K562 (cell line): Measurements from ENCODE around the gene TRAF3IP1. TPM values are rescaled to one million over a fixed set of nuclear protein-coding genes. Genes with fewer than 3 reads are reported as not detected.

Source experiments
- ATAC-seq: fragments of 200-7000 bp; cut with Tn5 transposase; 3 replicates; pipeline ENCODE4 v1.9.1; 2020; ENCODE audit warnings: moderate library complexity
- BruUV-seq: library from RNA; stranded (reverse); fragments of 400-500 nt; replicated peaks from 2 replicates; lab custom pipeline; 2021; lab: Mats Ljungman, UMichigan
- CTCF ChIA-PET: fragments of 300-600 bp; formaldehyde crosslinking; extraction: SDS; loops from one replicate; lab custom pipeline; 2021; ENCODE audit warnings: low intra/inter-chr PET ratio; lab: Yijun Ruan, JAX
- POLR2A ChIA-PET: fragments of 300-600, 350-650 bp; sonication (Branson Sonifier 250); formaldehyde crosslinking; extraction: SDS; loops from one replicate; lab custom pipeline; 2021; ENCODE audit warnings: antibody characterized with exemption, inconsistent platforms; lab: Yijun Ruan, JAX
- DNase-seq, 4 experiments: peaks; one replicate each; pipeline versions ENCODE4 v3.0.0 to v3.0.0-alpha.2; 2011 to 2018; ENCODE audit warnings: low spot score in 3 of 4, mixed read lengths in 3 of 4; ENCODE audit errors: extremely low read depth in 1 of 4
- FAIRE-seq: peaks from 2 replicates; lab custom pipeline; 2011; peaks lifted over from hg19 to GRCh38; lab: Jason Lieb, UNC
- H2AFZ ChIP-seq: 2 replicates; pipeline ENCODE4 v1.6.0; 2011; ENCODE audit warnings: low read depth, low read length, control low read depth, inconsistent platforms
- H3K27ac ChIP-seq: fragments of 200-600 bp; 3 replicates; pipeline ENCODE4 v1.8.0; 2011; ENCODE audit warnings: low read depth, mild to moderate bottlenecking, control low read depth, inconsistent platforms, low read length, moderate library complexity, mixed read lengths; ENCODE audit errors: extremely low read depth
- H3K27me3 ChIP-seq, 2 experiments: fragments of 300-600 bp in 1 of 2; 2 replicates in 1 of 2; 3 replicates in 1 of 2; pipeline versions ENCODE4 v1.6.0 to v1.8.0; 2011; ENCODE audit warnings: inconsistent platforms in 2 of 2, low read length in 2 of 2, mild to moderate bottlenecking in 1 of 2, mixed read lengths in 1 of 2, moderate library complexity in 1 of 2; ENCODE audit not compliant: control insufficient read depth in 2 of 2, insufficient read depth in 2 of 2
- H3K36me3 ChIP-seq: fragments of 300-600 bp; 3 replicates; pipeline ENCODE4 v1.8.0; 2011; ENCODE audit warnings: mild to moderate bottlenecking, low read length, inconsistent platforms; ENCODE audit not compliant: control insufficient read depth, insufficient read depth
- H3K4me1 ChIP-seq, 2 experiments: fragments of 200-600 bp in 1 of 2; replicated peaks in 1 of 2; 2 replicates in 1 of 2; 3 replicates in 1 of 2; pipeline versions ENCODE4 v1.5.1 to v1.8.0; 2011; ENCODE audit warnings: inconsistent platforms in 2 of 2, low read length in 2 of 2, mild to moderate bottlenecking in 1 of 2, mixed read lengths in 1 of 2, moderate library complexity in 1 of 2; ENCODE audit not compliant: control insufficient read depth in 2 of 2, insufficient read depth in 2 of 2
- H3K4me2 ChIP-seq: 2 replicates; pipeline ENCODE4 v1.6.1; 2011; ENCODE audit warnings: low read length, control low read depth, inconsistent platforms, mixed read lengths; ENCODE audit not compliant: insufficient read depth
- H3K4me3 ChIP-seq: fragments of 200-600 bp; sonication (generic), shearing (Covaris generic); 2 replicates; pipeline ENCODE4 v1.5.1; 2016; ENCODE audit warnings: control low read depth, inconsistent platforms
- H3K79me2 ChIP-seq: fragments of 200-600 bp; 3 replicates; pipeline ENCODE4 v1.8.0; 2011; ENCODE audit warnings: low read length, inconsistent platforms; ENCODE audit not compliant: control insufficient read depth, insufficient read depth
- H3K9ac ChIP-seq, 2 experiments: 2 replicates each; pipeline versions ENCODE4 v1.6.0 to v1.6.1; 2011; ENCODE audit warnings: low read depth in 2 of 2, low read length in 2 of 2, control low read depth in 1 of 2, inconsistent platforms in 1 of 2, mild to moderate bottlenecking in 1 of 2, mixed read lengths in 1 of 2; ENCODE audit not compliant: insufficient read depth in 1 of 2
- H3K9me1 ChIP-seq: one replicate; pipeline ENCODE4 v1.6.0; 2011; ENCODE audit warnings: inconsistent platforms, mild to moderate bottlenecking, low read length, moderate library complexity; ENCODE audit not compliant: control insufficient read depth, insufficient read depth
- H3K9me3 ChIP-seq: replicated peaks from 2 replicates; pipeline ENCODE4 v1.5.1; 2011; ENCODE audit warnings: low read depth, low read length, inconsistent platforms; ENCODE audit not compliant: control insufficient read depth, insufficient read depth
- H4K20me1 ChIP-seq: replicated peaks from 2 replicates; pipeline ENCODE4 v1.6.1; 2011; ENCODE audit warnings: low read length, inconsistent platforms, mixed read lengths; ENCODE audit not compliant: control insufficient read depth, insufficient read depth
- CBFA2T3 ChIP-seq: fragments of 450-650 bp; IDR thresholded peaks from 2 replicates; pipeline ENCODE4 v1.6.1; 2017
- CREB3 ChIP-seq: fragments of 450-650 bp; conservative IDR thresholded peaks from 2 replicates; pipeline ENCODE4 v1.6.1; 2016; ENCODE audit warnings: missing genetic modification characterization, low read depth, mild to moderate bottlenecking, missing compliant biosample characterization, moderate library complexity
- E2F4 ChIP-seq: sonication (generic); formaldehyde crosslinking; IDR thresholded peaks from 2 replicates; pipeline ENCODE4 v1.8.0; 2022; ENCODE audit warnings: mild to moderate bottlenecking, low read depth, missing genetic modification reagents
- MAX ChIP-seq: sonication (generic); formaldehyde crosslinking; IDR thresholded peaks from 2 replicates; pipeline ENCODE4 v1.9.0; 2022; ENCODE audit warnings: mild to moderate bottlenecking, missing genetic modification reagents
- NR2C2 ChIP-seq, 2 experiments: fragments of 200-800 bp in 1 of 2; sonication (Bioruptor generic) in 1 of 2; sonication (generic) in 1 of 2; formaldehyde crosslinking in 1 of 2; IDR thresholded peaks; 2 replicates each; pipeline versions ENCODE4 v1.6.1 to v1.8.0; 2016 to 2022; ENCODE audit warnings: mild to moderate bottlenecking in 1 of 2, missing compliant biosample characterization in 1 of 2, missing genetic modification characterization in 1 of 2, missing genetic modification reagents in 1 of 2
- PML ChIP-seq: IDR thresholded peaks from 2 replicates; pipeline ENCODE4 v1.6.1; 2012; ENCODE audit warnings: low read length, inconsistent platforms
- RBM14 ChIP-seq: fragments of 200-400 bp; formaldehyde crosslinking; IDR thresholded peaks from 2 replicates; pipeline ENCODE4 v1.6.1; 2018; ENCODE audit warnings: low read depth, mild to moderate bottlenecking, low read length, moderate library complexity, borderline replicate concordance; ENCODE audit not compliant: insufficient read depth
- RBM25 ChIP-seq: fragments of 200-400 bp; formaldehyde crosslinking; IDR thresholded peaks from 2 replicates; pipeline ENCODE4 v1.6.1; 2018; ENCODE audit warnings: low read length, low read depth, moderate library complexity; ENCODE audit not compliant: severe bottlenecking
- RUNX1 ChIP-seq: sonication (generic); IDR thresholded peaks from 2 replicates; pipeline ENCODE4 v1.6.1; 2016; ENCODE audit warnings: antibody characterized with exemption, low read depth
- SMARCA4 ChIP-seq: fragments of 450-650 bp; IDR thresholded peaks from 2 replicates; pipeline ENCODE4 v1.6.1; 2016
- TEAD4 ChIP-seq, 2 experiments: sonication (generic) in 1 of 2; formaldehyde crosslinking in 1 of 2; IDR thresholded peaks; 2 replicates each; pipeline versions ENCODE4 v1.6.1 to v1.8.0; 2012 to 2022; ENCODE audit warnings: borderline replicate concordance in 1 of 2, inconsistent platforms in 1 of 2, low read length in 1 of 2, mild to moderate bottlenecking in 1 of 2, missing genetic modification reagents in 1 of 2
- THRB ChIP-seq: fragments of 450-650 bp; formaldehyde crosslinking; conservative IDR thresholded peaks from 2 replicates; pipeline ENCODE4 v1.4.0; 2022; ENCODE audit warnings: mild to moderate bottlenecking, missing genetic modification characterization
- ZBTB34 ChIP-seq: fragments of 250-450 bp; sonication (Bioruptor Pico); IDR thresholded peaks from 2 replicates; pipeline ENCODE4 v1.8.0; 2021; ENCODE audit warnings: mild to moderate bottlenecking, moderate library complexity
- ZNF311 ChIP-seq: fragments of 250-450 bp; sonication (Bioruptor Pico); IDR thresholded peaks from 2 replicates; pipeline ENCODE4 v1.4.0; 2020; ENCODE audit warnings: mild to moderate bottlenecking, moderate library complexity
- ZNF584 ChIP-seq: fragments of 200-800 bp; sonication (Bioruptor generic); IDR thresholded peaks from 2 replicates; pipeline ENCODE4 v1.6.1; 2016; ENCODE audit warnings: low read depth, mild to moderate bottlenecking, missing genetic modification characterization, missing compliant biosample characterization
- WGBS: fragments of 100-300 bp; shearing (Covaris generic); methylation state at CpG from one replicate; pipeline ENCODE4 v1.1.6; 2016; ENCODE audit warnings: low coverage, mixed read lengths; ENCODE audit not compliant: insufficient coverage; ENCODE audit errors: missing lambda C conversion rate; 5-methylcytosine and 5-hydroxymethylcytosine counted together
- in situ Hi-C: fragments of 300-500 bp; cut with MboI; formaldehyde crosslinking; loops from 4 replicates; pipeline ENCODE4 v1.15.0; 2018; ENCODE audit warnings: inconsistent platforms, mixed read lengths
- intact Hi-C: fragments of 100-400 bp; cut with micrococcal nuclease; formaldehyde crosslinking; loops from 2 replicates; pipeline ENCODE4 v1.14.2; 2022
- polyA plus RNA-seq, 8 experiments: library from polyadenylated mRNA; depleted of rRNA in 4 of 8; stranded (reverse) in 5 of 8; unstranded in 3 of 8; fragments of >200 nt; fragmentation: Nextera tagmentation in 2 of 8; fragmentation: Illumina TruSeq in 1 of 8; extraction: Ambion mirVana in 2 of 8; extraction: Trizol in 1 of 8; gene quantifications; 2 replicates each; pipeline versions ENCODE4 v1.2.1 to v1.2.3, GENCODE V29; 2011 to 2014; ENCODE audit warnings: inconsistent platforms in 1 of 8, missing spikeins in 1 of 8
- total RNA-seq, 7 experiments: library from RNA; depleted of rRNA in 6 of 7; stranded (reverse); fragments of >200 nt in 6 of 7; fragmentation: Illumina TruSeq in 2 of 7; extraction: Trizol in 2 of 7; gene quantifications; 2 replicates each; pipeline versions ENCODE4 v1.2.1 to v1.2.3, GENCODE V29; 2011 to 2021; ENCODE audit warnings: low replicate concordance in 1 of 7

The TRAF3IP1 gene
- total and polyA plus RNA-seq, 9 of the 15 experiments (the other 6 are each of a cell fraction or from before 2014, with no cell fraction given) = 1.3 to 7.4 (median 3.4) TPM

- no TSS peak for BruUV-seq
- peaks cover 68% of the 10 kb centered on the region for H3K36me3 ChIP-seq
- FAIRE-seq (no peak), DNase-seq (no peak), ATAC-seq (no peak)
- no peaks in the 10 kb centered on the region for H3K27me3 ChIP-seq
- no peak overlapping the region for H3K4me2 ChIP-seq
- H3K9me1 ChIP-seq = no peaks in the 10 kb centered on the region
- H2AFZ ChIP-seq = no peak overlapping the region
- intact Hi-C loops = no loop called here
- ChIA-PET POLR2A (interaction anchor here (1.2 kb wide), 2 partner anchors 8 to 10 kb away, joined by 3 read pairs; no protein-coding TSS in a partner anchor), CTCF (no interaction called here)
- no peak overlapping the region; the same call in 2 of the 3 replicates for H3K27ac ChIP-seq
- no peak overlapping the region for H3K4me3 ChIP-seq
- H3K4me1 ChIP-seq = peaks cover 10 to 28% of the 10 kb centered on the region in 2 experiments; a peak in 4 of 5 replicates
- H4K20me1 ChIP-seq = no peaks in the 10 kb centered on the region
- in situ Hi-C loops = no loop called here
- H3K79me2 ChIP-seq = peaks cover 91% of the 10 kb centered on the region
- H3K9me3 ChIP-seq = no peaks in the 10 kb centered on the region
- H3K9ac ChIP-seq = no peak overlapping the region
- 50% methylated on average over 1 of the region's 1 CpG for WGBS
- no peak for TF ChIP-seq ZBTB34 (CRISPR knock-in tag)
- TF ChIP-seq SMARCA4 = no peak
- TF ChIP-seq NR2C2 (CRISPR knock-in tag; IDR thresholded peaks at IDR 0.05) = no peak
- TF ChIP-seq NR2C2 (tag; IDR thresholded peaks at IDR 0.05) = no peak
- TF ChIP-seq CREB3 (tag) = no peak
- TF ChIP-seq THRB (CRISPR knock-in tag) = no peak
- TF ChIP-seq RBM14 = no peak
- no peak for TF ChIP-seq MAX (CRISPR knock-in tag)
- TF ChIP-seq RBM25 = no peak
- no peak for TF ChIP-seq ZNF311
- no peak for TF ChIP-seq E2F4 (CRISPR knock-in tag)
- TF ChIP-seq PML = no peak
- TF ChIP-seq TEAD4 (IDR thresholded peaks at IDR 0.05; ENCODE audit: low read length) = no peak
- TF ChIP-seq TEAD4 (CRISPR knock-in tag; IDR thresholded peaks at IDR 0.05; ENCODE audit: borderline replicate concordance) = no peak
- no peak for TF ChIP-seq RUNX1
- no peak for TF ChIP-seq CBFA2T3
- TF ChIP-seq ZNF584 (CRISPR knock-in tag) = no peak
These were observed 111.1 kb downstream of the TRAF3IP1 start for GRCh38 chr2:238431456-238431855.
